A549 treated with Mapracorat at 1 μM for 4 hours (cell line): Measurements from ENCODE around the gene RENBP. TPM values are rescaled to one million over a fixed set of nuclear protein-coding genes. Genes with fewer than 3 reads are reported as not detected.

Experiments used
- total RNA-seq: library from RNA; stranded (reverse); fragments of 200-300 nt; extraction: Qiagen RNA extraction; gene quantifications from 5 replicates; pipeline ENCODE4 v1.2.3, GENCODE V29; 2022

The RENBP gene
- 0.19 TPM in 2 of 5 replicates, not detected in the others for total RNA-seq

DNA sequence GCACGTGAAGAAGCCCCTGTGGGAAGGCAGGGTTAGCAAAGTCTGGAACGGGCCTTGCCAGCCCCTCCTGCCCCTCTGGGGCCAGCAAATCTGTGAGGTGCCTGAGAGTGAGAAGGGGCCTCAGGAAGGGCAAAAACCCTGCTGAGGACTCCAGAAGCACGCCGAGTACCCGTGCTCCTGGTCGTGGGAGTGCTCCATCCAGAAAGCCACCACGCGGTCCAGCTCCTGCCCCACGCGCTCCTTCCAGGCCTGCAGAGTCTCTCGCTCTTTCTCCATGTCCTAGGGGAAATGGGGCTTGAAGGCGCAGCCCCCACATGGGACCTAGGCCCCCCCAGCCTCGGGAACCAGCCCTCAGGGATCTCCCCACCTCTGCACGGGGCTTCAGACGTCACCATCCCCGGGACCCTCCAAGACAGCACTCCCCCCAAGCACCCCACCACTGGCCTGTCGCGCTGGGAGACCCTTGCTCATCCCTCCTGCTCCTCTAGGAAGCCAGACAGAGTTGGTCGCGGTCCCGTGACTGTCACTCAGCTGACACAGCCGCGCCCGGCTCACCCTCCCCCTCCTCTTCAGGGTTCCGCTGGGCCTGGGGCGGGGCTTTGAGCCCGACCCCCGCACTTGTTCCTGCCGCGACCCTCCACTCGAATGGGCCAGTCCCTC, at the start of gene RENBP:
Gene RENBP (minus strand): TSS at position 504 of the 660 bp plus-strand sequence. CDS start 33 bp downstream, at position 471.

DNA sequence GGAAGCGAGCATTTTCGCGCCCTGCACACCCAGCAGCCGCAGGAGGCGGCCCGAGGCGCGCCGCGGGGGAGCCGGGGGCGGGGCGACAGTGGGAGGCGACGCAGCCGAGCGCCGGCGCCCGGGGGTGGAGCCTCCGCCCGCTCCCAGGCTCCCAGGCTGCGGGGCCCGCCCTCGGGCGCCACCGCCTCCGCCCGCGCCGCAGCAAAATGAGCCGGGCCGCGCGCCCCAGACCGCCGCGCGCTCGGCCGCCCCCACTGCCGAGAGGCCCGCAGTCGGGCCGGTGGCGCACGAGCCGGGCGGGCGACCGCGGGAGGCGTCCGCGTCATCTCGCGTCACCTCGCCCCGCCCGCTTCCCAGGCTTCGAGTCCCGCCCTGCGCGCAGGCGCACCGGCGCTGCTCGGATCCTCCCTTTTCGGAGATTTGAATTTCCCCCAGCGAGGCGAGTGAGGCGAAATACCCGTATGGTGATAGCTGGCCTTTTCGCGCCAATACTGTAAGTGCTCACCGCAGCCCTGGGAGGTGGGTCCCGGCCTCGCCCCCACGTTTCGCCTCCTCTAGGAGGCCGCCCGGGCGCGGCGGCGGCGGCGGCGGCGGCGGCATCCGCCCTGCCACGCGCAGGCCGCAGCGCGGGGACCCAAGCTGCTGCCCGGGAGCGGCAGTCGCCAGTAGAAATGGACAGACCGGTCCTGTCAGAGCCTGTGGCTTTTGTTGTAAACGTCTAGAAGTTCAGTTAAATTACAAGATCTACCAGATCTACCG, 28.1 kb upstream of the RENBP start, which contains the start of gene TMEM187:
Gene TMEM187 (plus strand): TSS at position 387 of the 759 bp plus-strand sequence. CDS start 9,309 bp downstream, outside the sequence.

DNA sequence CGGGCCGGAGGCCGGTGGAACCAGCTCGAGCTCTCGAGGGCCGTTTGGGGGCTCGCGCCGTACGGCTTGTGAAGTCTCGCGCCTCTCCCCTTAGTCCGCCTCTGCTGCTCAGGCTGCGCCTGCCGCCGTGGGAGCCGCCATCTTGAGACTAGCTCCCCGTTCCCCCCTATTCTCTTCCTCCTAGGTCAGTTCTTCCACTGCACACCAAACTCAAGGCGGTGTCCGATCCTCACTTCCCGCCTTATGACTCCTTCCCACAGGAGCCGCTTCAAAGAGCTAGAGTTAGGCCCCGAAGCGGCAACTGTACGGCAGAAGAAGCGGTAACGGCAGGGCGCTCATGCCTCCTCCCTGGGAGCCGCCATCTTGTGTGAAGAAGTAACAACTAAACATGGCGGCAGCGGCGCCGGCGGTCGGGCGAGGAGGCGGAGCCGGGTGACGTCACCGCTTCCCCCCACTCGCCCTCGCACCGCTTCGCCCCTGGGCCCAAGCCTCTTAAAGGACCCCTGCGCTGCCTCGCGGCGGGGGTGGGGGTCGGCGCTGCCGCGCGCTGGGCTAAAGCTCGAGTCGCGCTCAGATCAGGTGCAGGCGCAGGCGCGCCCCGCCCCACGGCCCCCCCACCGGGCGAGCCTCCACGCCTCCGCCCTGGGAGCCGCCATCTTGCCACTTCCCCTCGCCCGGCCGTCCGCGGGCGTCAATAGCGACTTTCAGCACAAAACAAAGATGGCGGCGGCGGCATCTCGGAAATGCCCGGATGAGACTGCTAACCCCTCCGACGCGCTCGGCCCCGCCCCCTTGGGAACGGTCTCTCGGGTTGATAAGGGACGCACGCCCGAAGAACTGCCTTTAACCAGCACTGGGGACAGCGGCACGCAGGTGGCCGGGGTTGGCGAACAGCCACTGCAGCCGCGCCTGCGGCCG, 27.3 kb upstream of the RENBP start, which contains the start of gene HCFC1:
Gene HCFC1 (minus strand): TSS at position 369 of the 918 bp plus-strand sequence. CDS start 978 bp downstream, outside the sequence.

DNA sequence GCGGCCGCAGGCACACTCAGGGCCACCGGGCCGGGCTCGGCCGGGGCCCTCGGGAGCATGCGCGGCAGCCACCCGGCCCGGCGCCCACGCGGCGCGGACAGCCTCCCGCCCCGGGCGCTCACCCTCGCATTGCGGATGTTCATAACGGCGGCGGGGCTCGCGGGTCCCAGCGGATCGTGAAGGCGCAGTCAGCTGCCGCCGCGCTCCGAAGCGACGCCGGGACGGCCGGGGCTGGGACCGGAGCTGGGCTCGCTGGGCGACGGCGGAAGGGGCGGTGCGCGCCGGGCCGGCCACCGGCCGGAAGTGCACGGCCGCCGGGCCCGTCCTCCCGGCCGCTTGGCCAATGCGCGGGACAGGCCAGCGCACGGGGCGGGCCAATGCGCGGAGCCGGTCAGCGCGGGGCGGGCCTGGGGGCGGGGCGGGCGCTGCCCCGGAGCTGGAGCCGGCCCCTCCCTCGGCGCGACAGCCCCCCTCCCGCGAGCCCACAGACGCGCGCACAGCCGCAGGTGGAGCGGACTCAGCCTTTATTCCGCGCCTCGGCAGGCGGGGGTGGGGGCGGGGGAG, 9.6 kb downstream of the RENBP start, which contains the start of gene NAA10:
Gene NAA10 (minus strand): TSS at position 276 of the 564 bp plus-strand sequence. CDS start 133 bp downstream, at position 143.

DNA sequence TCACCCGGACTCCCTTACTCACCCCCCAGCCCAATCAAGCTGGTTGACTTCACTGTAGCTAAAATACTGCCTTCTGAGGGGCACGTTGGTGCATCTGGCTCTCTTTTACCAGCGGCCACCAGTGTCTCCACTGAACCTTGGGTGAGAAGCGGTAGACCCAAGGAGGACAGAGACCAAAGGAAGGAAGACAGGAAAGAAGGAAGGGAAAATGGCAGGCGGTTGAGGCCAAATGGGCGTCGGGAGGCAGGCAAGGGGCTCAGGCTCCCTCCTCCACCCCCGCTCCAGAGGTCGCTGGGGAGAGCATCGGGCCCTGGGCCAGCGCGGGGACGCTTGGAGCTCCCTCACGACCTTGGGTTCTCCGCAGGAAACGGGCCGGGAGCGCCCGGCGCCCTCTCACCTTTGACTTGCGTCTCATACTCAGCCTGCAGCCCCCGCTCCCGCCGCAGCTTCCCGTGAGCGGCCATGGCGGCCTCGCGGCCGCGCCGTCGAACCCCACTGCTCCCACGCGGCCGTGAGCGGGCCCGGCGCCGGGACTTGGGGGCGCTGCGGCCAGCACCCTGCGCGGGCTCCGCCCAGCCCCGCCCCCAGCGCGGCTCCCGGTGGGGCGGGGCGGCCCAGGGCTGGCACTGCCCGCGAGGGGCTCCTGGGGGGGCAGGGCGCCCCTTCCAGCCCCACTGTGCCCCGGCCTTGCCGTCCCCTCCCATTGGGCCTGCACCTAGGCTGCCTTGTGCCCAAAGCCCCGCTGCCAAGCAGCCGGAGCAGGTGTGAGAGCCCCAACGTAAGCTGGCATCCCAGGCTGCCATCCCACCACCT, 18.5 kb downstream of the RENBP start, which contains the start of gene ARHGAP4:
Gene ARHGAP4 (minus strand): TSS at position 526 of the 813 bp plus-strand sequence. CDS start 62 bp downstream, at position 464.

DNA sequence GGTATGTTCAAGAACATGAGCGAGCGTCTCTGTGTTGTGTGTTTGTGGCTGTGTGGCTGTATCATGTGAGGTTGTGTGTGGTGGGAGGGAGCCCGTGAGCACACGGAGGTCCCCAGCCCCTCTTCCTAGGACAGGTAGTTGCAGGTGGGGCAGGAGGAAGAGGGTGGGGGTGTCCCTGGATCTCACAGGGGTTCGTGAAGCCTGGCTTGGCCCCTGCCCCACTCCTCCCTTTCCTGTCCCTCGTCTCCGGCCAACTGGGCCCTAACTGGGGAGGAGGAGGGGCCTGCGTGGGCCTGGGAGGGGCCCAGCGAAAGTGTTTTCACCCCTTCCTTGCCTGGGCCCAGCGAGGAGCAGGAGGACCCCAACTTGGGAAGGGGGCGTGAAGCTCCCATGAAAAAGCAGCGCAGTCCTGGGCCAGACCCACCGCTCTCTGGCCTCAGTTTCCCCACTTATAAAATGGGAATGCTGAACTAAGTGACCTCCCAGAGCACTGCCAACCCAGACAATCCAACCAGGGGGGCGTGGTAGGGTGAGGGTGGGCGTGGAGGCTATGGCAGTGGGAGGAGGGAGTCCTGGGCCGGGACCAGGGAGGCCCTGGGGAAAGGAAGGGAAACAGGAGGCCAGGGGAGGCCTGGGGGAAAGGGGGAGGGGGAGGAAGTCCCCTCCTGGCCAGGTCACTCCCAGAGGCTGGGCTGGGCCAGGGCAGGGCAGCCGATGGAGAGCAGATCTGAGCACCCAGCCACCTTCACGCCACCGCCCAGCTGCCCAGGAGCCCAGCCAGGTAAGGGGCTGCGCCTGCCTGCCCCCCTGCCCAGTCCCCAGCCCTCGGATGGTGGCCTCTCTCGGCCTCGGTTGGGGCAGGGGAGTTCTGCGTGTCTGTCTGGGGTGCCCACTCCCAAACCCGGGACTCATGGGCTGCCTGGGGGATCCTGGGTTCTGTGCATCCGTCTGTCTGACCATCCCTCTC, 40.2 kb downstream of the RENBP start, which contains the start of gene AVPR2:
Gene AVPR2 (plus strand): TSS at position 683 of the 967 bp plus-strand sequence. CDS start 473 bp downstream, outside the sequence.

DNA sequence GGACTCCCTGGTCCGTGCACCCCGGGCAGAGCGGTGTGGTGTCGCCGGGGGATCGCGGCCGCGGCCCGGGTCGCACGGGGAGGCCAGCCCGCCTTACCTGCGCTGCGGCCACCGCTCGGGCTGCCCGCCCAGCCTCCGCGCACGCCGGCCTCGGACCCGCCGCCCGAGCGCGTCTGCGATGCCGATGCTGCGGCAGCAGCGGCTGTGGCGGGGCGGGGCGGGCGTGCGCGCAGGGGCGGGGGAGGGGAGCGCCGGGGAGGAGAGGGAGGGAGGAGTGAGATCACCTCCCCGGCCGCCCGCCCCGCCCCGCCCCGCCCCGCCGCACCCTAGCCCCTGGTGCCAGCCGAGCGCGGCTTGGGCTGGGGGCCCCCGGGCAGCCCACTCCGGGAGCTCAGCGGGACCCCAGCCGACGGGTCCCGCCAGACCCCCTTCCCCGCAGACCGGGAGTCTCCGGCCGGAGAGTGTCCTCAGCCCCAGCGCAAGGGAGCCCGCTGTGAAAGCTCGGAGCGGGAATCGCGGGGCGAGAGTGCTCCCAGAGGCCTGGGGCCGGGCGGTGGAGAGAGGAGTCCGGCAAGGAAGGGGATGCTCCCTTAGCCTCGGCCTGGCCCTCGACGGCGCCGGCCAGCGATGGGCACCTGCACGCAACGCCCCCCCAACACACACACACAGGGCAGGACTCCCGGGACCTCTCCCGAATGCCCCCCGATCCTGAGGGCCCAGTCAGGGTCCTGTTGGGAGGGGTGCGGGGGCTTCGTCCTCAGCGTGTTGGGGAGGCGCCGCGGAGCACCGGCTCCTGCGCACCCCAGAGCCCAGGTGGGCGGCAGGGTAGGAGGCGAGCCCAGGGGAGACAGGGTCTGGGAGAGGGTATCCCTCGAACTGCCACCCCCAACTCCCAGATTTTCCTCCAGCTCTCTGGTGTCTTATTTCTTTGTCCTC, 58.2 kb downstream of the RENBP start, which contains the start of gene L1CAM:
Gene L1CAM (minus strand): TSS at position 206 of the 936 bp plus-strand sequence. CDS start 10,337 bp downstream, outside the sequence.

Other genes with a start within 250 kb of the RENBP start
- gene BCAP31, start 220.3 kb downstream of the RENBP start, total RNA-seq: 352 to 443 TPM (median 371 TPM) in 5 replicates
- gene ABCD1, start 219.8 kb downstream of the RENBP start, total RNA-seq: 2.8 to 4.1 TPM (median 4.1 TPM) in 5 replicates
- gene PLXNB3, start 180.4 kb downstream of the RENBP start, total RNA-seq: 2.1 to 4.7 TPM (median 3.3 TPM) in 5 replicates
- gene SRPK3, start 163.6 kb downstream of the RENBP start, total RNA-seq: 0.36 to 0.48 TPM in 2 of 5 replicates, not detected in the others
- gene IDH3G, start 150.3 kb downstream of the RENBP start, total RNA-seq: 60.5 to 64.9 TPM (median 61.8 TPM) in 5 replicates
- 383 to 440 TPM (median 400 TPM) in 5 replicates for gene SSR4, start 150.0 kb downstream of the RENBP start, total RNA-seq
- 2.9 to 4.3 TPM (median 3.7 TPM) in 5 replicates for gene PDZD4, start 114.1 kb downstream of the RENBP start, total RNA-seq
- gene L1CAM, start 58.5 kb downstream of the RENBP start, total RNA-seq: 16.6 to 21.9 TPM (median 18.2 TPM) in 5 replicates
- 0.11 to 0.22 TPM in 2 of 5 replicates, not detected in the others for gene AVPR2, start 40.0 kb downstream of the RENBP start, total RNA-seq
- 0.91 to 2.2 TPM (median 1.9 TPM) in 5 replicates for gene ARHGAP4, start 18.4 kb downstream of the RENBP start, total RNA-seq
- gene NAA10, start 9.6 kb downstream of the RENBP start, total RNA-seq: 201 to 244 TPM (median 219 TPM) in 5 replicates
- gene HCFC1, start 27.2 kb upstream of the RENBP start, total RNA-seq: 31.5 to 41.8 TPM (median 37.1 TPM) in 5 replicates
- 4.3 to 7.9 TPM (median 6.0 TPM) in 5 replicates for gene TMEM187, start 28.1 kb upstream of the RENBP start, total RNA-seq
- 191 to 225 TPM (median 216 TPM) in 5 replicates for gene IRAK1, start 75.3 kb upstream of the RENBP start, total RNA-seq
- gene MECP2, start 153.1 kb upstream of the RENBP start, total RNA-seq: 15.1 to 22.0 TPM (median 18.8 TPM) in 5 replicates
- not detected in 5 replicates for gene OPN1LW, start 199.6 kb upstream of the RENBP start, total RNA-seq
- gene OPN1MW, start 238.0 kb upstream of the RENBP start, total RNA-seq: not detected in 5 replicates